Fibroblast of lung (primary cell): ENCODE data around the gene KRTAP10-5.

Experiments used
- CTCF ChIP-seq, 2 donors: IDR thresholded peaks in 1 of 2; conservative IDR thresholded peaks in 1 of 2; 1 replicate in 1 of 2; 2 replicates in 1 of 2; pipeline ENCODE4 v1.5.1; 2011 to 2012; ENCODE audit warnings: low read length in 2 of 2, control low read depth in 1 of 2, inconsistent platforms in 1 of 2, low read depth in 1 of 2, mild to moderate bottlenecking in 1 of 2
- EZH2 ChIP-seq: IDR thresholded peaks from 2 replicates; pipeline ENCODE4 v1.5.1; 2012; ENCODE audit warnings: low read length, control low read depth, mild to moderate bottlenecking; ENCODE audit errors: missing control alignments

- no peak for TF ChIP-seq CTCF (conservative IDR thresholded peaks at IDR 0.05 in 1 of 2, IDR thresholded peaks at IDR 0.05 in 1 of 2; ENCODE audit: low read depth in 1 of 2, low read length in 2 of 2)
- no peak for TF ChIP-seq EZH2
Observed at GRCh38 chr21:44615911-44616590, 35.6 kb upstream of the KRTAP10-5 start.
